SK-N-MC (cell line): ENCODE results near the gene TSPAN16.

ENCODE experiments used
- EZH2 ChIP-seq: fragments of 200-600 bp; sonication (generic); IDR thresholded peaks from one replicate; pipeline ENCODE4 v1.6.1; 2017; ENCODE audit warnings: antibody characterized with exemption
- FOXP2 ChIP-seq: optimal IDR thresholded peaks from 2 replicates; pipeline ENCODE3; 2011; ENCODE audit warnings: mild to moderate bottlenecking, moderate library complexity; ENCODE audit not compliant: insufficient read depth; ENCODE audit errors: extremely low read length, control extremely low read depth
- POLR2AphosphoS5 ChIP-seq: IDR thresholded peaks from 2 replicates; pipeline ENCODE4 v1.6.1; 2012; ENCODE audit warnings: mild to moderate bottlenecking, low read depth, low read length, borderline replicate concordance

DNA sequence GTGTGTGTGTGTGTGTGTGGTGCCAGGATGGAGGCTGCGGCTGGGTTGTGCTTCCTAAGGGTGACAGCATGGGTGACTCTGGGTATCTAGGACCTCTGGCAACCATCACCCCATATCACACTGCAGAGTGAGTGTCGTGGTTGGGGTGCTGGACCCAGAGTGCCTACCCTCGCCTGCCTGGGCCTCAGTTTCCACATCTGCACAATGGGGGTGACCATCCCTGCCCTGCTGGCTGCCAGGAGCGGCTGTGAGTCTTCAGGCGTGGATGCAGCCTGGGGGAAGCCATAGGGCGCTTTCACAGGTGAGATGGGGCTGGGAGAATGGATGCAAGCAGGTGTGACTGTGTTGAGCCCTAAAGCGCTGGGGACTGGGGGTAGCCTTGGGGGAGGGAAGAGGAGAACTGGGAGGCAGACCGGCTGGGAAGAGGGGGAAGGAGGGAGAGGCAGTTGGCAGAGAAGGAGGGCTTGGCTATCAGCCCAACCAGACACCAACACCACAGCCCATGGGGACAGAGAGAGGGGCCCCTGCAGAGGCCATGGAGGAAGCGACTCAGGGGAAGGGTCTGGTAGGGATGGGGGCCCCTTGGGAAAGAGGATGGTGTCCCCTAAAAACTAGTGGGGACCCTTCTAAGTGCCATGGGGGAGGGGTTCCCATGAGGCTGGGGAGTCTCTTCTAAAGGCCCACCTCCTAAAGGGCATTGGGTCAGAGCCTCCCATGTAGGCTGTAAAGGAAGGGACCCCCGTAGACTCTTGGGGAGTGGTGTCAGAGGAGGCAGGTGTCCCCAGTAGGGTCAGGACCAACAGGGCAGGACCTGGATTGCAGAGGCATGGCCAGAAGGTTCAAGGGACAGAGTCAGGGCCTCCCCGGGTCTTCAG is 61.0 kb downstream of the TSPAN16 start:
- TF ChIP-seq POLR2AphosphoS5 (no peak), EZH2 (no peak), FOXP2 (no peak)
